Astrocyte (in vitro differentiated cells and primary cell): Measurements from ENCODE around the gene RSBN1. TPM values are rescaled to one million over a fixed set of nuclear protein-coding genes. Genes with fewer than 3 reads are reported as not detected.

Source experiments
- DNase-seq: peaks from one replicate; pipeline ENCODE4 v3.0.0-alpha.2; 2010; ENCODE audit warnings: low read depth
- FAIRE-seq: peaks from 2 replicates; lab custom pipeline; 2011; peaks lifted over from hg19 to GRCh38; lab: Jason Lieb, UNC
- H2AFZ ChIP-seq: 2 replicates; pipeline ENCODE4 v1.6.0; 2012; ENCODE audit warnings: low read depth, low read length, inconsistent platforms
- H3K27ac ChIP-seq: 2 replicates; pipeline ENCODE4 v1.5.1; 2011; ENCODE audit warnings: low read depth, low read length, inconsistent platforms
- H3K27me3 ChIP-seq: 2 replicates; pipeline ENCODE4 v1.6.0; 2011; ENCODE audit warnings: low read length, inconsistent platforms; ENCODE audit not compliant: insufficient read depth
- H3K36me3 ChIP-seq: 2 replicates; pipeline ENCODE4 v1.5.1; 2011; ENCODE audit warnings: low read length, inconsistent platforms; ENCODE audit not compliant: insufficient read depth
- H3K4me1 ChIP-seq: 2 replicates; pipeline ENCODE4 v1.5.1; 2011; ENCODE audit warnings: low read length, inconsistent platforms; ENCODE audit not compliant: insufficient read depth
- H3K4me2 ChIP-seq: 2 replicates; pipeline ENCODE4 v1.6.0; 2012; ENCODE audit warnings: low read length, inconsistent platforms
- H3K4me3 ChIP-seq: 2 replicates; pipeline ENCODE4 v1.5.1; 2011; ENCODE audit warnings: low read depth, mild to moderate bottlenecking, low read length, inconsistent platforms; ENCODE audit not compliant: insufficient read depth
- H3K79me2 ChIP-seq: 2 replicates; pipeline ENCODE4 v1.6.0; 2012; ENCODE audit warnings: mild to moderate bottlenecking, low read length, inconsistent platforms; ENCODE audit not compliant: insufficient read depth
- H3K9ac ChIP-seq: 2 replicates; pipeline ENCODE4 v1.6.0; 2012; ENCODE audit warnings: mild to moderate bottlenecking, low read length, inconsistent platforms
- H3K9me3 ChIP-seq: 2 replicates; pipeline ENCODE4 v1.5.1; 2012; ENCODE audit warnings: low read depth, mild to moderate bottlenecking, low read length, inconsistent platforms; ENCODE audit not compliant: insufficient read depth
- H4K20me1 ChIP-seq: 2 replicates; pipeline ENCODE4 v1.6.0; 2012; ENCODE audit warnings: low read length, inconsistent platforms; ENCODE audit not compliant: insufficient read depth
- H3K27ac Mint-ChIP-seq: one replicate; pipeline ENCODE4 v1.8.0; 2021; ENCODE audit warnings: mild to moderate bottlenecking, mixed read lengths; ENCODE audit not compliant: unreplicated experiment
- H3K27me3 Mint-ChIP-seq: one replicate; pipeline ENCODE4 v1.8.0; 2021; ENCODE audit warnings: low read depth, mixed read lengths; ENCODE audit not compliant: unreplicated experiment
- H3K36me3 Mint-ChIP-seq: one replicate; pipeline ENCODE4 v1.8.0; 2021; ENCODE audit warnings: low read depth, mixed read lengths; ENCODE audit not compliant: unreplicated experiment
- H3K4me1 Mint-ChIP-seq: one replicate; pipeline ENCODE4 v1.8.0; 2021; ENCODE audit warnings: low read depth, mixed read lengths; ENCODE audit not compliant: unreplicated experiment
- H3K4me3 Mint-ChIP-seq: one replicate; pipeline ENCODE4 v1.8.0; 2021; ENCODE audit warnings: mild to moderate bottlenecking, moderate library complexity, mixed read lengths; ENCODE audit not compliant: unreplicated experiment
- H3K9me3 Mint-ChIP-seq: one replicate; pipeline ENCODE4 v1.8.0; 2021; ENCODE audit warnings: mild to moderate bottlenecking, mixed read lengths; ENCODE audit not compliant: unreplicated experiment
- CTCF ChIP-seq: IDR thresholded peaks from 2 replicates; pipeline ENCODE4 v1.5.1; 2011; ENCODE audit warnings: low read depth, mild to moderate bottlenecking, inconsistent platforms, low read length, moderate library complexity; ENCODE audit not compliant: insufficient read depth
- EZH2 ChIP-seq: IDR thresholded peaks from 2 replicates; pipeline ENCODE4 v1.6.1; 2012; ENCODE audit warnings: mild to moderate bottlenecking, low read length, inconsistent platforms; ENCODE audit not compliant: insufficient read depth
- total RNA-seq: library from RNA; stranded (reverse); gene quantifications from 2 replicates; pipeline ENCODE4 v1.2.1, GENCODE V29; 2021

The RSBN1 gene
- total RNA-seq, 1 donor from 2014 or later = 10.6 TPM

GRCh38 chr1:113802367-113803007 lies 9.8 kb downstream of the RSBN1 start:
- H3K36me3 ChIP-seq = peaks cover 3% of the 10 kb centered on the region
- H3K36me3 Mint-ChIP-seq = no peaks in the 10 kb centered on the region
- H3K4me3 ChIP-seq = no peak overlapping the region
- H3K4me1 ChIP-seq = peaks cover 5% of the 10 kb centered on the region
- H3K27ac Mint-ChIP-seq = no peak overlapping the region
- H3K27me3 ChIP-seq = no peaks in the 10 kb centered on the region
- H3K4me3 Mint-ChIP-seq = no peak overlapping the region
- DNase-seq (no peak), FAIRE-seq (no peak)
- H3K4me2 ChIP-seq = no peak overlapping the region
- peaks cover 99% of the 10 kb centered on the region for H3K79me2 ChIP-seq
- H3K4me1 Mint-ChIP-seq = peaks cover 14% of the 10 kb centered on the region
- no peak overlapping the region for H3K27ac ChIP-seq
- no peak overlapping the region for H2AFZ ChIP-seq
- no peak overlapping the region for H3K9ac ChIP-seq
- no peaks in the 10 kb centered on the region for H3K9me3 Mint-ChIP-seq
- H3K27me3 Mint-ChIP-seq = no peaks in the 10 kb centered on the region
- TF ChIP-seq EZH2 (no peak), CTCF (no peak)
- no peaks in the 10 kb centered on the region for H3K9me3 ChIP-seq
- H4K20me1 ChIP-seq = peaks cover 39% of the 10 kb centered on the region

- no peak overlapping the region for H3K9ac ChIP-seq
- H3K4me1 Mint-ChIP-seq = peaks cover 14% of the 10 kb centered on the region
- peaks cover 7% of the 10 kb centered on the region for H3K36me3 ChIP-seq
- peaks cover 82% of the 10 kb centered on the region for H3K79me2 ChIP-seq
- no peaks in the 10 kb centered on the region for H3K9me3 Mint-ChIP-seq
- H3K4me1 ChIP-seq = peaks cover 5% of the 10 kb centered on the region
- no peaks in the 10 kb centered on the region for H3K27me3 ChIP-seq
- H3K9me3 ChIP-seq = no peaks in the 10 kb centered on the region
- H3K27ac Mint-ChIP-seq = no peak overlapping the region
- H3K27ac ChIP-seq = no peak overlapping the region
- H3K27me3 Mint-ChIP-seq = no peaks in the 10 kb centered on the region
- no peak overlapping the region for H3K4me2 ChIP-seq
- no peak for FAIRE-seq
- H3K4me3 Mint-ChIP-seq = no peak overlapping the region
- TF ChIP-seq CTCF = no peak
- no peak overlapping the region for H3K4me3 ChIP-seq
- no peak overlapping the region for H2AFZ ChIP-seq
- peaks cover 3% of the 10 kb centered on the region for H3K36me3 Mint-ChIP-seq
- DNase-seq = no peak
- H4K20me1 ChIP-seq = peaks cover 39% of the 10 kb centered on the region
Observed at GRCh38 chr1:113800487-113800886, 11.8 kb downstream of the RSBN1 start.

- Mint-ChIP-seq H3K27ac (no peak overlapping the region), H3K36me3 (peaks cover 5% of the 10 kb centered on the region), H3K27me3 (no peaks in the 10 kb centered on the region), H3K4me3 (no peak overlapping the region), H3K4me1 (peaks cover 6% of the 10 kb centered on the region), H3K9me3 (no peaks in the 10 kb centered on the region)
- DNase-seq = no peak
- Histone ChIP-seq H2AFZ (no peak overlapping the region), H3K79me2 (peaks cover 72% of the 10 kb centered on the region), H3K36me3 (peaks cover 13% of the 10 kb centered on the region), H3K4me3 (no peak overlapping the region), H3K4me2 (no peak overlapping the region), H3K4me1 (peaks cover 6% of the 10 kb centered on the region), H3K27me3 (no peaks in the 10 kb centered on the region), H3K27ac (no peak overlapping the region), H3K9me3 (no peaks in the 10 kb centered on the region), H4K20me1 (peaks cover 33% of the 10 kb centered on the region), H3K9ac (no peak overlapping the region)
- FAIRE-seq = no peak
- TF ChIP-seq CTCF (no peak), EZH2 (no peak)
Observed at GRCh38 chr1:113797472-113797871, 14.8 kb downstream of the RSBN1 start.
